Stimulated activated CD4-positive, alpha-beta T cell treated with anti-CD3 and anti-CD28 coated beads, Interleukin-15, amount 100 ng/mL, for 1 hour (primary cell): ENCODE results near the gene DNASE1.
"Not testable (repeated sequence)": the region's sequence is repeated elsewhere in the genome, so short reads cannot be mapped to it uniquely, and the experiment has no call there.

Source experiments
- DNase-seq, 2 donors: peaks; one replicate each; pipeline ENCODE4 v3.0.0-alpha.2; 2020; ENCODE audit warnings: low read depth in 1 of 2, low spot score in 1 of 2

The DNASE1 gene

DNA sequence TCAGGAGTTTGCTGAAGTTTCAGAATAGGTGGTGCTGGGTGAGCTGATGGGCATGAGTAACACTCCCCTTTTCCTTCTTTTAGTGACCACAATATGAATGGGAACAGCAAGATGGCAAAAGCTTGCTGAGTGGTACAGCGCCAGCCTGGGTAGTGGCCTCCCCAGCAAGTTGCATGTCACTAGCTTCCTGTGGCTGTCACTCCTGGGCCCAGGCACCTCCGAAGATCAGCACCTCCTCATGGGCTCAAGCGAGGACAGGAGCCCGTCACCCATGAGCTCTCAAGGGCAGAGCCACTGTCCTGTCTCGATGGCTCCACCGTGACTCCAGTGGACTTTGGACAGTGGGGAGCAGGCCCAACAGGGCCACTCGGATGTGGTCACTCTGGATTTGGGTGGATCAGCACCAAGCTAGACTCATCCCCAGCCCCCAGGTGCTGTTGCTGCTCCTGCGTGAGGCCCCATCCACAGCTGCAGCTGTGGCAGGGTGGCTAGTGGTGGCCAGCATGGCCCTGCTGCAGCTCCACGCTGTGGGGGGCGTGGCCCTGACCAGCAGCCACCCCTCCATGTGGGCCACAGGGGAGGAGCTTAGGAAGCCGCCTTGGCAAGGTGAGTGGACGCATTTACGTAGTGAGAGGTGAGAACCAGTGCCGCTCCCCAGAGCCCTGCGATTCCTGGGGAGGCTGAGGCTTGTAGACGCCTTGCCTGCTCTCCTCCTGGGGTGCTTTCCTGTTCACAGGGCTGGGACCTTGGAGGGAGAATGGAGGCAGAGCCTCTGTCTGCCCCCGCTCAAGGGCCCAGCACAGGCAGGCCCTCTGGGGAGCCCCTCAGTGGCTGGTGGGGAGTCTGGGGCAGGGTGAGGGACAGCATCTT is 13.6 kb upstream of the DNASE1 start:
- DNase-seq = no peak

DNA sequence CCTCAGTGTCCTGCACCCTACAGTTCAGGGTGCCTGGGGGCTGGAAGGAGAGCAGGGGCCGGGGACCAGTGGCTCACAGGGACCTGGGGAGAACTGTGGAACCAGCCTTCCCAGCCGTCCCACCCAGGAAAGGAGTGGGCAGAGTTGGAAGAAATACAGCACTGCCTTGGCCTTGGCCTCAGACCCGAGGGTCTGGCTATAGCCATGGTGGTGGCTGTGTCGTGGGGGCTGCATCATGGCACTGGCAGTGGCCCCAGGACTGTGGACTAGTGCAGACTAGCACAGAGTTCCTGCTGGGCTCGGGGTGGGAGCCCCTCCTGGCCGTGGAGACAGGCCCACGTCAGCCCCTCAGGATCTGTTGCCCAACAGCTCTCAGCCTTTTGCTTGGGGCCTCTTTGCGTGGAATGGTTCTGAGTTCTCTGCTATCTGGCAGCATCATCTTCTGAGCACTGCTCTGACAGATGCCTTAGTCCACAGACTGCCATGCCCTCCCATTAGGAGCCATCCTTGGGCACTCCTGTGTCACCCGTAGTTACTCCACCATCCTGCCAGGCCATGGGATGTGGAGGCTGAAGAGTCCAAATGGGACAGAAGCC is 12.6 kb upstream of the DNASE1 start:
- DNase-seq = no peak

DNA sequence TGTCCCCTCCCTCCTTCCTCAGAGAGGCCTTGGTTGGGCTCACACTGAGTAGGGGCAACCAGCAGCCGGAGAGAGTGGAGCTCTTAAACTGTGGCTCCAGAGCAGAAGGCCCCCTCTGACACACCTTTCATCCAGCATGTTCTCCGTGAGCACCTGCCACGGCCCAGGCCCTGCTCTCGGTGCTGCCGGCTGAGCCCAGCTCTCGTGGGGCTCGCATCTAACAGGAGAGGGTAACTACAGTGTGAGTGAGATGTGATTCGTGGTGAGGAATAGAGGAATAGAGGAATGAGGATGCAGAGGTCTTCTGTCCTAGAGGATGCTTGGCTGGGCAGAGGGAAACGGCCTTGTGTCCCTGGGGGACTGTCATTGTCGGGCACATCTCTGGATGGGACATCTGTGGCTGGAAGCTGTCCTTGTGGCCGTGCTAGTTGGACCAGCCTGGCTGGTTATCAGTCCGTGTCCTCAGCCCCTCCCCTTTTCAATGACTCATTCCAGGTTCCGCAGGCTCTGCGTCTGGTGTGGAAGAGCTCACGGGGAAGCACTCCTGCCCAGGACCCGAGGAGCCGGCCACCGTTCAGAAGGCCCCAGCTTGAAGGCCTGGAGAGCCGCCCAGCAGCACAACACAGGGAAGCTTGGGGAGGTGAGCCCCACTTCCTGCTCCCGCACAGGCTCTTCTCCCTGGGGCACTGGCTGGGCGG is 11.9 kb upstream of the DNASE1 start:
- no peak for DNase-seq

DNA sequence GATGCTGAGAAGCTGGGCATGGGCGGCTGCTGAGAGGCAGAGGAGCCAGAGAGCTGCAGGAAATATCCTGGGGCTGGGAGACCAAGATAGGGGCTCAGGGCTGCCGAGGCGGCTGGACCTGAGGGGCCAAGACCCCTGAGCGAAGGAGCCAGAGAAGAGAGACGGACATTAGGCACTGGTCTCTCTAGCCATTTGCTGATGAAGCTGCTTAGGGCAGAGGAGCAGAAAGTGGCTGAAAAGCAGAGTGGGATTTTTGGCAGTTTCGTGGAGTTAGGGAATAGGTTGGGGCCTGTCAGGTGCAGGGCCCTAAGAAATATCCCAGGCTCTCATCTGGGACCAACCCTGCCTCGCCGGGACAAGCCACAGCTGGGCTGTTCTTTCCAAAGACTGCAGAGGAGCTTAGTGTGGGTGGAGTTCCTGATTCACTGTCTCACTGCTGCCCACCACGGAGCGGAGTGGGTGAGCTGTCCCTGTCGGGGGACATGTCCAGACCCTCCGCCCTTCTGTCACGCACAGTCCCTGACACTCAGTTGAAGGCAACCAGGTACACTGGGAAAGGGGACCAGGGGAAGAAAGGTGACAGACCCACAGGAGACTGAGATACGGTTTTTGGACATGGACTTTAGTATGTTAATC is 11.3 kb upstream of the DNASE1 start:
- no peak for DNase-seq

DNA sequence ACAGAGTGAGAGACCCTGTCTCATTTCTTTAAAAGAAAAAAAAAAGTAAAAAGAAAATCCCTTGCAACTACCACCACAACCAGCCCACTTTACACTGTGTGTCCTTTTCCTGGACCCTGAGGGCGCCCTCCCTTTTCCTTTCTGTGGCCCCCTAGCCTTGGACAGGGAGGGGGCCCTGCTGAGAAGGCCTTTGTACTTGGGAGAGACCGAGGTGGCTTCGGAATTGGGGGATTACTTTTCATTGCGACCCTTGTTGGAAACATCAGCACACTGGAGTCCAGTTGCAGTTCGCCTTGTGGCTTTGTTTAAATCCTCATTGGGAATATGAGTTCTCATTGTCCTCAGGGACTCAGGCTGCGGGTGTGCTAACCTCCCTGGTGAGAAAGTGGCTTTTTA is 9.4 kb upstream of the DNASE1 start:
- no peak for DNase-seq

DNA sequence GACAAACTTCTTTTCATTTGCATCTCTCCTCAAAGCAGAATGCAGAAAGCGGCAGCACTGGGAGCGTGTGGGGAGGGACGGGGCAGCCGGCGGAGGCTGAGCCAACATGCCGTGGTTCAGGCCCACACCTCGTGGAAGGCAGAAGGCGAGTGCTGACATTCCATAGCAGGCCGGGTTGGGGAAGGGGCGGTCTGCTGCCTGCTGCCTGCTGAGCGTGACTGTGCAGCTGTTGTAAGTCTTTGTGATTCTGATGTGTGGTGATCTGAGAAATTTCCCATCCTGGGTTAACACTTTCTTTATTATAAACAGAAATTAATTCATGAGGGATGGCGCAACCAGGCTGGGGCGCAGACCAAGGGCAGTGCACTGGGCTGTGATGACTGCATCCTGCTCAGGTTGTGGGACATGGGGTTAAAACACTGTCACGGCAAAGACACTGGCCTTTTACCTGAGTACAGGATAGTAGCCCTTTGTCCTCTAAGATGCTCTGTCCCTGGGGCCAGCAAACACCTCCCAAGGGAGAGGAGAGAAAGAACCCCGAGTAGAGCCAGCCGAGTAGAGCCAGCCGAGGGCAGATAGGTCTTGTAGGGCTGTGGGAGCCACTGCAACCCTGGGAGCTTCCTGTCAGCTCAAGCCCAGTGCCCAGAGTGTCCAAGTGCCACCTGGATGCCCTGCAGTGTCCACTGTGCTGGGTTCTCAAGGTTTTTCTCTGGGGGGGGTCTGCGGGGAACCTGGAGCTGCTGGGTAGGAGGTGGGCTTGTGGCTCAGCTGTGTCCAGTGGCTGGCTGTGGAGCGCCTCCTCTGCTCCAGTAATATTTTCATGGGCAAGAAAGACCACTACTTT is 8.8 kb upstream of the DNASE1 start:
- DNase-seq = no peak

DNA sequence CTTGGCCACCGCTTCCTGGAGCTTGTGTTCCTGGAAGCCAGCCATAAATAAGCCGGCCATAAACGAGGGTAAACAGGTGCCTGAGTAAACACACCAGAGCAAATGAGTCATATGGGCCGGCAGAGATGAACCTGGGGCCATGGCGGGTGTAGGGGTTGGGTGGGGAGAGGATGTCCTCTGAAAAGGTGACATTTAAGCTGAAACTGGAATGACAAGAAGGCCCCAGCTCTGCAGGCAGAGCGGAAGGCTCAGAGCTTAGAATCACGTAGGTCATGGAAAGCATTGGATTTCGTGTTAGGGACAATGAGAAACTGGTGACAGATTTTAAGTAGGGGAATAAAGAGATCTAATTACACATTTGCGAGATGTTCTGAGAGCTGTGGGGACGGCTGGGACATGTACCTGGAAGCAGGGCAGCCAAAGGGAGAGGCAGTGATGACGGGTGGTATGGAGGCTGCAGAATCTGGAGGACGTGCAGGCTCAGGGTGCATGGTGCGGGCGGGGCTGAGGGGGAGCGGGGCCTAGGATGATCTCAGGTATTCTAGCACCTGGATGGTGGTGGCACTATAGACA is 8.1 kb upstream of the DNASE1 start:
- no peak for DNase-seq

DNA sequence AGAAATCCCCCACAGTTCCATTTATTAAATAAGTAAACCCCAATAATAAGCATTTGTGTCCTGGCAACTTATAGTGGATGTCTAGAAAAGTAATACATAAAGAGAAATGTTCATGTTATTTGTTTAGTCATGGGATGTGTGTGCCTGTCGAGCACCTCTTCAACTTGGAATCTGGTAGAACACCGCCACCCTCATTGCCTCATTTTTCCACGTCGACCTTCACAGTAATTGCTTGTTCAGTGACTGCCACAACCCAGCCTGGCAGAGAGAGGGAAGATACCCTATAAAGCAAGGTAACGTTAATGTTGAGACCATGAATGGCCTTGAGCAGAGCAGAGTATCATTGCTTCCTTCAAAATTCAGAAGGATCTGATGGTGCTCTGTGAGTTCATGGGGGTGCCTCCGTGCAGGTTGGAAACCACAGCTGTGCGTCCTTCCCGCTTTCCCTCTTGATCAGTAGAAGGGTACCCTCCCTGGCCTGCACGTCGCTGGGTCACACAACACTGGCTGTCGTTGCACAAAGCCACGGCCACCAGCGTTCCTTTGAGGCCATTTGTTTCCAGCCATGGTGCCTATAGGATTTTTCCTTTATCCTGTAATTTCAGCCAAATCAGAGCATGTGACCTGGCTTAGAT is 3.7 kb upstream of the DNASE1 start:
- DNase-seq = no peak

DNA sequence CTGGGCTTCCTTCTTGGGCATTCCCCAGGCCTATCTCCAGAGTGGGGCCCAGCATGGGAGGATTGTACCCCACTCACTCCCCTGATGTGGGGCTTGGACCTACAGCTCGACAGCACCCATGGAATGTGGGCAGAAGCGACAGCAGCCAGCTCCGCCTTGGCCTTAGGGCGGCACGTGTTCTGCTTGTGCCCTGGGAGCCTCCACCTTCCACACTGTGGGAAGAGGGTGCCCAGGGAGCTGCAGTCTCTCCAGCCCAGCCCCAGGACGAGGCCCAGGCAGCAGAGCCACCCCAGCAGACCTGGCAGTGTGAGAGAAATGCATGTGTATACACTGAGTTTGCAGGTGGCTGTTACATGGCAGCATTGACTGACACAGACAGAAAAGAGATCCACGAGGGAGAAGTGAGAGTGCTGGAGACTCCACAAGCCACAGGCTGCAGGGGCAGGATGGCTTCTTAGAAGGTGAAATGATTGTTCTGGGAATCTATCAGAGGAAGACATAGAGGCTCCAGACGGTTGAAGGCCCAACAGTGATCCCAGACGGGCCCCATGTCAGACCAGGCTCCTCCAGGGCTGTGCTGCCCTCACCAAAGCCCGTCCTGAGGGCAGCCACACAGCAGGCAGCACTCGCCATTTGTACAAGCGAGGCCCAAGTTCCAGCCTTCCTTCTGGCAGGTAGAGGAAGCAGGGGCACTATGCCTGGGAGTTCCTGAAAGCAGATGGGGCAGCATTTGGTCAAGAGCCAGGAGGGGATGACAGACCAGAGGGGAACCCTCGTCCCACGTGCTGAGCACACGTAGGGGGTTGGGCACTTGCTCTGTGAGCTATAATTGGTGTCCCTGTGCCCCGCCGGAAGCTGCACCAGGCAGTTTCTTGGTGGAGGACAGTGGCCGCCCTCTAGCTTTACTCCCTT is 2.8 kb upstream of the DNASE1 start:
- no peak for DNase-seq

DNA sequence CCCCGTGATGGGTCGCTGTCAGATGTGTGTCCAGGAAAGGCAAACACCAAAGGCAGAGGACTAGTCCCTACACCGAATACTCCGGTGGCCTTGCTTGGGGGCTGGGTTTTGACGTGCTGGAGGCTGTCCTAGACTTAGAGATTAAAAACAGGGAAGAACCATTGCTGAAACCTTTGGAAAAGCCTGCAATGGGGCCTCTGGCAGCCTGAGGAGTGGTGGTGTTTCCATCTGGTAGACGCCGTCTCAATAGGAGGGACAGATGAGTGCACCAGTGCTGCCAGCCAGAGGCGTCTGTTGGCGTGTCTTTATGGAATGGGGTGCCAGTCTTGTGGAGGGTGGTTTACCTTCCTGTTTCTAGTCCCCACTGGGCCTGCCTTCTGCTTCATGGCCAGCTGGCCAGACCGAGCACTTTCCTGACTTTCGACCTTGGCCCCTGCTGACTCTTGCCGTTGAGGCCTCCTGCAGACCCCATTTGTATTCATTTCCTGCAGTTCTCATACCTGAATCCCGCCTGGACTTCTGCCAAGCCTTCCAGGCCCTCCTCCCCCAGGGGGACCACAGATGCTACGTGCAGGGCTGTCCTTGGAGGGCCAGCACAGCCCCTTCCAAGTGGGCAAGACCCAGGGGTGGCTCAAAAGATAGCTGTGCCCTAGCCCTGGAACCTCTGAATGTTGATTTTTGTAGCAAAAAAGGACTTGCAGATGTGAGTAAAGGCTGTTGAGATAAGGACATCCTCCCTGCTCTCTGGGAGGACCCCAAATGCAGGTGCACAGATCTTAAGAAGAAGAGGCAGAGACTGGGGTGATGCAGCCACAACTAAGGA is 1.9 kb upstream of the DNASE1 start:
- no peak for DNase-seq

DNA sequence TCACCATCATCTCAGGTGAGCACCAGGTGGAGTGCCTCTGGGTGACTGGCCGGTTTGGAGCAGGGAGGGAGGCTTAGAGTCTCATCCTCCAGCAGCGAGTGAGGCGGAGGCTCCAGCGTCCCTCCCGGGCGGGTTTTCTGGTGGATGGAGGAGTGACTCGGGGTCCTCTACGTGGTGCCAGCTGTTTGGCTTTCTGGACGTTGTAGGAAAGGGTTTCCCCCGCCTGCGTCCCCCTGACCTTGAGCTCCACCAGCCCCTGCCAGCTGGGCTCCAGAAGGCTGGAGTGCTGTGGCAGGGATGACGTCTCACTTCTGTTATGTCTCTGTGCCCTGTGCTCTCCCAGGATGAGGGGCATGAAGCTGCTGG is 522 bp downstream of the DNASE1 start:
- no peak for DNase-seq

DNA sequence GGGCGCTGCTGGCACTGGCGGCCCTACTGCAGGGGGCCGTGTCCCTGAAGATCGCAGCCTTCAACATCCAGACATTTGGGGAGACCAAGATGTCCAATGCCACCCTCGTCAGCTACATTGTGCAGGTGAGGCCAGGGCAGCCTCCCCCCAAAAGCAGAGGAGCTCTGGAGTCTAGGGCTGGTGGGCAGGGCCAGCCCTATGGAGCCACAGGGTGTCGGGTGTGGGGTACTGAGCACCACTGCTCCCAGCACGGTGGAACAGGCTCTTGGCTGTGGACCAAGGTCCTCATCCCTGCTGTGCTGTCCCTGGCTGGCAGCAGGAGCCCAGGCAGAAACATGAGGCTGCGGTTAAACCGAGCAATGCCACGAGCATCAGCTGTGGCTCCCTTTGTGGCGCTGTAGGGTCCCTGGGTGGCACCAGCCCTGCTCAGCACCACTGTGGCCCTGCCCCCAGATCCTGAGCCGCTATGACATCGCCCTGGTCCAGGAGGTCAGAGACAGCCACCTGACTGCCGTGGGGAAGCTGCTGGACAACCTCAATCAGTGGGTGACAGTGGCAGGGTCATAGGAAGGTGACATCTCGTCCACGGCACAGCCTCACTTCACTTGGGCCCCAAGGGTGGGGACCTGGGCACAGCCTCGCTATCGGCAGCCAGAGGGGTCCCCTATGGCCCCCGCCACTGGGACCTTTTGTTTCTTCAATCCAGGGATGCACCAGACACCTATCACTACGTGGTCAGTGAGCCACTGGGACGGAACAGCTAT is 1.1 kb downstream of the DNASE1 start:
- no peak for DNase-seq

DNA sequence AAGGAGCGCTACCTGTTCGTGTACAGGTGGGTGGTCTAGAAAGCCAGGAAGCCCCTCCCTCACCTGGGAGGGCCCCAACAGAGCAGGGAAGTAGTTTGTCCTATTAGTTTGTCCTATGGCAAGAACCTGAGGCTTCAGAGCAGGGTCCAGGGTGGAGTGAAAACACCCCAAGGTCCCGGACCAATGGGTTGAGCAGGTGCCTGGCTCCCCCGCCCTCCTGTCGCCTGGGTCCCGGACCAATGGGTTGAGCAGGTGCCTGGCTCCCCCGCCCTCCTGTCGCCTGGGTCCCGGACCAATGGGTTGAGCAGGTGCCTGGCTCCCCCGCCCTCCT is 1.6 kb downstream of the DNASE1 start:
- DNase-seq = not testable (repeated sequence)

DNA sequence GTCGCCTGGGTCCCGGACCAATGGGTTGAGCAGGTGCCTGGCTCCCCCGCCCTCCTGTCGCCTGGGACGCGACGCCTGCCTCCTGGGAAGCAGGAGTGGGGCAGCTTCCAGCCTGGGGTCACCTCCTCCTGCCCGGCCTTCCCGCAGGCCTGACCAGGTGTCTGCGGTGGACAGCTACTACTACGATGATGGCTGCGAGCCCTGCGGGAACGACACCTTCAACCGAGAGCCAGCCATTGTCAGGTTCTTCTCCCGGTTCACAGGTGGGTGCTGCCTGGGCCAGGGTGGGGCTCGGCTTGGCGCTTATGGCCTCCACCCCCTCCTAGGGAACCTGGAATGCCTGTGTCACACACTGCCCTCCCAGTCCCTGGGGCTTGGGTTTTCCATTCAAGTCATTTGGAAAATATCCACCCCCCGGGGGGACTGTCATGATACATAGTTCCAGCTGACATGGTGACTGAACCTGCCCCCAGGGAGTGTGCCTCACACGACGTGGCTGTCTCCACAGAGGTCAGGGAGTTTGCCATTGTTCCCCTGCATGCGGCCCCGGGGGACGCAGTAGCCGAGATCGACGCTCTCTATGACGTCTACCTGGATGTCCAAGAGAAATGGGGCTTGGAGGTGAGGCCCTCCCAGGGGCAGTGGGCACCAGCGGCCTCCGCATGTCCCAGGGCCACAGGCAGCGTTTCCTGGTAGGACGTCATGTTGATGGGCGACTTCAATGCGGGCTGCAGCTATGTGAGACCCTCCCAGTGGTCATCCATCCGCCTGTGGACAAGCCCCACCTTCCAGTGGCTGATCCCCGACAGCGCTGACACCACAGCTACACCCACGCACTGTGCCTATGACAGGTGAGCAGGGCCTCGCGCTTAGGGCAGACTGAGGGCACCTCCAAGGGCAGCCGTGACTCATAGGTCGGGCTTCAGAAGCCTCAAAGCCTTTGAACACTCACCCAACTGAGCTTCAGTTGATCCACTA is 2.3 kb downstream of the DNASE1 start:
- DNase-seq = no peak

DNA sequence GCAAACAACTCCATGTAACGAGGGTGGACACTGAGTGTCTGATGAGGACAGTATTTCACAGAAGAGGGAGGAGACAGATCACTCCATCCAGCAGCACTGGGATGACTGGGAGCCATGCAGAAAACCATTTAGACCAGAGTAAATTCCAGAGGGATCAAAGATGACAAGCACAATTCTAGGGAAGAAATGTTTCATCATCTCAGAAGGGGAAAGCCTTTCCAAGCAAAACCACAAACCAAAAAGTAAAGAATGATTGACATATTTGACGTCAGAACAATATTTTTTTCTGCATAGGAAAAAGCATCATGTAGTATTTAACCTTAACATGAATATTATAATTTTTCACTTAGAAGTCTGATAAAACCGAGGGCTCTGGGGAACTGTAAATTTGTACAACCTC is 4.8 kb downstream of the DNASE1 start:
- no peak for DNase-seq

DNA sequence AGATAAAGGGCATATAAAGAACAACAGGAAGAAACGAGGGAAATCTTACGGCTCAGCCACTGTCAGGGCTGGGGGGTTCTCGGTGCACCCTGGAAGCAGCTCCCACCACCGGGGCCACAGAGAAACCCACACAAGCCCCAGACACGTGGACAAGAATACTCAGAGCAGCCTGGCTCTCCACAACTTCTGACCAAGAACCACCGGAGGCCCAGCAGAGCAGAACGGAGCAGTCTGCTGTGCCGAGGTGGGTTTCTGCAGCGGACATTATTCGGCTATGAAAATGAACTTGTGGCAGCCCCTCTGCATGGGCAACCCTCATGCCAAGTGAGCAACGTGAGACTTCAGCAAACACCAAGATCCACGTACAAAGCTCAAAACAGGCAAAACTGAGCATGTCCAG is 6.8 kb downstream of the DNASE1 start:
- no peak for DNase-seq
